CD4-positive, alpha-beta T cell treated with Interleukin-4 for 1 hour (primary cell): ENCODE measurements around the gene SLC15A3.
A peak's percentile ranks its signal among the peaks of the same experiment; 100 is the strongest.

ENCODE experiments used
- DNase-seq, 2 donors: peaks; one replicate each; pipeline ENCODE4 v3.0.0-alpha.2; 2020 to 2022

Gene SLC15A3

GRCh38 chr11:60927061-60927592 is 24.8 kb downstream of the SLC15A3 start:
- DNase-seq, result no peak

GRCh38 chr11:60926500-60926899 is 25.5 kb downstream of the SLC15A3 start:
- no peak for DNase-seq

- DNase-seq, result no peak
Observed at GRCh38 chr11:60925868-60926267, 26.1 kb downstream of the SLC15A3 start.

- DNase-seq, result no peak
Observed at GRCh38 chr11:60924906-60925853, 26.8 kb downstream of the SLC15A3 start.

- no peak for DNase-seq
Observed at GRCh38 chr11:60924110-60924905, 27.7 kb downstream of the SLC15A3 start, which contains the start of gene TMEM132A. TMEM132A (plus strand) TSS chr11:60924460; CDS start chr11:60924634, 174 bp downstream.

GRCh38 chr11:60923800-60924109 is 28.2 kb downstream of the SLC15A3 start:
- DNase-seq, result no peak

- no peak for DNase-seq
Observed at GRCh38 chr11:60923326-60923725, 28.6 kb downstream of the SLC15A3 start.

GRCh38 chr11:60922906-60923305 is 29.1 kb downstream of the SLC15A3 start:
- no peak for DNase-seq

GRCh38 chr11:60921777-60922335 is 30.1 kb downstream of the SLC15A3 start:
- DNase-seq, result no peak

- DNase-seq, result no peak
Observed at GRCh38 chr11:60921259-60921658, 30.7 kb downstream of the SLC15A3 start.

GRCh38 chr11:60919956-60920355 is 32.0 kb downstream of the SLC15A3 start:
- no peak for DNase-seq

- DNase-seq, result no peak
Observed at GRCh38 chr11:60919320-60919719, 32.7 kb downstream of the SLC15A3 start.

- no peak for DNase-seq
Observed at GRCh38 chr11:60918939-60919265, 33.1 kb downstream of the SLC15A3 start.

- no peak for DNase-seq
Observed at GRCh38 chr11:60918251-60918938, 33.6 kb downstream of the SLC15A3 start.

- DNase-seq, result no peak
Observed at GRCh38 chr11:60917267-60917666, 34.7 kb downstream of the SLC15A3 start.

GRCh38 chr11:60916669-60917206 is 35.2 kb downstream of the SLC15A3 start:
- DNase-seq, result no peak

GRCh38 chr11:60915248-60915914 is 36.6 kb downstream of the SLC15A3 start:
- DNase-seq, result peak; percentile 79

GRCh38 chr11:60914633-60915247 is 37.2 kb downstream of the SLC15A3 start:
- DNase-seq, result no peak

GRCh38 chr11:60913793-60914632 is 38.0 kb downstream of the SLC15A3 start, which contains the start of gene TMEM109:
TMEM109 (plus strand) TSS chr11:60914158; CDS start chr11:60919694, 5,536 bp downstream.
- DNase-seq, result peak; percentile 91

GRCh38 chr11:60912851-60913528 is 39.0 kb downstream of the SLC15A3 start:
- no peak for DNase-seq
